Measurements from ENCODE around the gene MED12L.

The MED12L gene

GRCh38 chr3:151436675-151437446, 351.4 kb downstream of the MED12L start:
- TF ChIP-seq CTCF (IDR thresholded peaks at IDR 0.05; ENCODE audit: low read depth, low read length) = no peak
- no peak for DNase-seq (ENCODE audit: extremely low read depth, low read depth)

GRCh38 chr3:151437906-151438305, 352.4 kb downstream of the MED12L start:
- TF ChIP-seq CTCF (IDR thresholded peaks at IDR 0.05; ENCODE audit: low read depth, low read length) = no peak
- no peak for DNase-seq (ENCODE audit: extremely low read depth, low read depth)

GRCh38 chr3:151439652-151440125, 354.2 kb downstream of the MED12L start:
- peak; percentile 49 for DNase-seq (ENCODE audit: extremely low read depth, low read depth)
- TF ChIP-seq CTCF (IDR thresholded peaks at IDR 0.05; ENCODE audit: low read depth, low read length) = peak; percentile 54

- DNase-seq (ENCODE audit: extremely low read depth, low read depth) = no peak
- TF ChIP-seq CTCF (IDR thresholded peaks at IDR 0.05; ENCODE audit: low read depth, low read length) = no peak
Observed at GRCh38 chr3:151440940-151441339, 355.5 kb downstream of the MED12L start.

- no peak for DNase-seq (ENCODE audit: extremely low read depth, low read depth)
- TF ChIP-seq CTCF (IDR thresholded peaks at IDR 0.05; ENCODE audit: low read depth, low read length) = no peak
Observed at GRCh38 chr3:151443583-151443982, 358.1 kb downstream of the MED12L start.

GRCh38 chr3:151445273-151446001, 360.0 kb downstream of the MED12L start:
- no peak for TF ChIP-seq CTCF (IDR thresholded peaks at IDR 0.05; ENCODE audit: low read depth, low read length)
- peak; percentile 98 for DNase-seq (ENCODE audit: extremely low read depth, low read depth)

- no peak for TF ChIP-seq CTCF (IDR thresholded peaks at IDR 0.05; ENCODE audit: low read depth, low read length)
- DNase-seq (ENCODE audit: extremely low read depth, low read depth) = no peak
Observed at GRCh38 chr3:151446002-151446340, 360.5 kb downstream of the MED12L start.

Data from AG09319 (cell line).